SK-N-SH (cell line): ENCODE measurements around the gene SLAMF6. TPM values are rescaled to one million over a fixed set of nuclear protein-coding genes. Genes with fewer than 3 reads are reported as not detected.
"Not testable (repeated sequence)": the region's sequence is repeated elsewhere in the genome, so short reads cannot be mapped to it uniquely, and the experiment has no call there.

Source experiments
- CTCF ChIA-PET: fragments of 300-600, 350-600 bp; formaldehyde crosslinking; extraction: SDS; loops from one replicate; lab custom pipeline; 2021; lab: Yijun Ruan, JAX
- POLR2A ChIA-PET: fragments of 350-600 bp; sonication (Branson Sonifier 250); formaldehyde crosslinking; extraction: SDS; loops from one replicate; lab custom pipeline; 2020; ENCODE audit warnings: antibody characterized with exemption, inconsistent platforms; lab: Yijun Ruan, JAX
- DNase-seq: peaks from one replicate; pipeline ENCODE4 v3.0.0; 2012
- H2AFZ ChIP-seq: fragments of 200-600 bp; sonication (generic); 2 replicates; pipeline ENCODE4 v1.8.1; 2016; ENCODE audit warnings: antibody characterized with exemption, mild to moderate bottlenecking, low read depth
- H3F3A ChIP-seq: fragments of 200-600 bp; sonication (generic); replicated peaks from 2 replicates; pipeline ENCODE3; 2016; ENCODE audit warnings: antibody characterized with exemption, mild to moderate bottlenecking; ENCODE audit not compliant: insufficient read depth
- H3K27ac ChIP-seq, 2 experiments: fragments of 200-500 bp in 1 of 2; fragments of 200-600 bp in 1 of 2; sonication (Bioruptor generic) in 1 of 2; sonication (generic), shearing (Covaris generic) in 1 of 2; 2 replicates each; pipeline versions ENCODE4 v1.5.1 to v1.6.1; 2014 to 2016; ENCODE audit warnings: low read depth in 2 of 2, inconsistent platforms in 1 of 2, low read length in 1 of 2, mild to moderate bottlenecking in 1 of 2, mixed read lengths in 1 of 2
- H3K27me3 ChIP-seq: fragments of 200-600 bp; sonication (generic), shearing (Covaris generic); 2 replicates; pipeline ENCODE4 v1.6.1; 2016; ENCODE audit warnings: mixed run types; ENCODE audit not compliant: insufficient read depth
- H3K36me3 ChIP-seq, 2 experiments: fragments of 200-500 bp in 1 of 2; fragments of 200-600 bp in 1 of 2; sonication (Bioruptor generic) in 1 of 2; sonication (generic) in 1 of 2; replicated peaks in 1 of 2; 2 replicates each; pipeline versions ENCODE3 to v1.5.1; 2014 to 2016; ENCODE audit warnings: low read length in 1 of 2, mild to moderate bottlenecking in 1 of 2; ENCODE audit not compliant: insufficient read depth in 2 of 2, control insufficient read depth in 1 of 2
- H3K4me1 ChIP-seq, 2 experiments: fragments of 200-500 bp in 1 of 2; fragments of 200-600 bp in 1 of 2; sonication (Bioruptor generic) in 1 of 2; sonication (generic), shearing (Covaris generic) in 1 of 2; 2 replicates each; pipeline versions ENCODE4 v1.5.1 to v1.6.1; 2014 to 2016; ENCODE audit warnings: low read depth in 1 of 2, low read length in 1 of 2, mixed run types in 1 of 2; ENCODE audit not compliant: insufficient read depth in 2 of 2, control insufficient read depth in 1 of 2
- H3K4me2 ChIP-seq: fragments of 200-600 bp; sonication (generic), shearing (Covaris generic); 2 replicates; pipeline ENCODE4 v1.6.1; 2017; ENCODE audit warnings: mixed run types
- H3K4me3 ChIP-seq, 2 experiments: fragments of 200-500 bp in 1 of 2; fragments of 200-600 bp in 1 of 2; sonication (Bioruptor generic) in 1 of 2; sonication (generic), shearing (Covaris generic) in 1 of 2; 2 replicates each; pipeline versions ENCODE4 v1.5.1 to v1.8.1; 2014 to 2016; ENCODE audit warnings: low read depth in 2 of 2, inconsistent platforms in 1 of 2, low read length in 1 of 2, mild to moderate bottlenecking in 1 of 2, mixed read lengths in 1 of 2, moderate library complexity in 1 of 2
- H3K79me2 ChIP-seq: fragments of 200-600 bp; sonication (generic); 2 replicates; pipeline ENCODE4 v1.8.1; 2017; ENCODE audit warnings: mild to moderate bottlenecking; ENCODE audit not compliant: insufficient read depth
- H3K9ac ChIP-seq: fragments of 200-600 bp; sonication (generic); 2 replicates; pipeline ENCODE4 v1.6.1; 2017; ENCODE audit warnings: mixed run types
- H3K9me2 ChIP-seq: fragments of 200-600 bp; sonication (generic); 2 replicates; pipeline ENCODE4 v1.6.1; 2017; ENCODE audit warnings: mixed run types
- H3K9me3 ChIP-seq: fragments of 200-600 bp; sonication (generic); 2 replicates; pipeline ENCODE4 v1.6.1; 2017; ENCODE audit warnings: mixed run types, mild to moderate bottlenecking, moderate library complexity
- H4K20me1 ChIP-seq: fragments of 200-600 bp; sonication (generic); 2 replicates; pipeline ENCODE4 v1.6.1; 2017; ENCODE audit warnings: mild to moderate bottlenecking, mixed run types; ENCODE audit not compliant: insufficient read depth
- CHD2 ChIP-seq: fragments of 150-350 bp; IDR thresholded peaks from 2 replicates; pipeline ENCODE4 v1.6.1; 2018; ENCODE audit warnings: low read length; ENCODE audit not compliant: partially characterized antibody
- ELF1 ChIP-seq: IDR thresholded peaks from 2 replicates; pipeline ENCODE4 v1.4.0; 2012
- EP300 ChIP-seq, 2 experiments: IDR thresholded peaks; 2 replicates each; pipeline versions ENCODE4 v1.4.0 to v1.6.1; 2012; ENCODE audit warnings: borderline replicate concordance in 1 of 2, low read depth in 1 of 2, low read length in 1 of 2
- EZH2phosphoT487 ChIP-seq: fragments of 200-600 bp; sonication (generic); IDR thresholded peaks from 2 replicates; pipeline ENCODE4 v1.6.1; 2017; ENCODE audit warnings: low read depth, mixed run types, mild to moderate bottlenecking, antibody characterized with exemption, moderate library complexity, borderline replicate concordance
- FOXJ3 ChIP-seq: sonication (generic); formaldehyde crosslinking; IDR thresholded peaks from 2 replicates; pipeline ENCODE4 v1.5.1; 2020; ENCODE audit warnings: mild to moderate bottlenecking, missing genetic modification reagents
- FOXM1 ChIP-seq: IDR thresholded peaks from 2 replicates; pipeline ENCODE4 v1.4.0; 2012; ENCODE audit warnings: low read depth, mild to moderate bottlenecking
- GABPA ChIP-seq: IDR thresholded peaks from 2 replicates; pipeline ENCODE4 v1.4.0; 2012; ENCODE audit warnings: low read depth, mild to moderate bottlenecking
- JUND ChIP-seq: IDR thresholded peaks from 2 replicates; pipeline ENCODE4 v1.4.0; 2012
- MAX ChIP-seq: IDR thresholded peaks from 2 replicates; pipeline ENCODE4 v1.4.0; 2012; ENCODE audit warnings: low read depth
- NRF1 ChIP-seq: IDR thresholded peaks from 2 replicates; pipeline ENCODE4 v1.6.1; 2012; ENCODE audit warnings: low read depth, mild to moderate bottlenecking, low read length
- POLR2AphosphoS5 ChIP-seq: IDR thresholded peaks from 2 replicates; pipeline ENCODE4 v1.6.1; 2012; ENCODE audit warnings: low read depth, low read length
- RAD21 ChIP-seq: IDR thresholded peaks from 2 replicates; pipeline ENCODE4 v1.6.1; 2012; ENCODE audit warnings: mild to moderate bottlenecking, low read length
- RCOR1 ChIP-seq: fragments of 150-350 bp; IDR thresholded peaks from 2 replicates; pipeline ENCODE4 v1.6.1; 2017; ENCODE audit warnings: antibody characterized with exemption, low read length
- RFX5 ChIP-seq: IDR thresholded peaks from 2 replicates; pipeline ENCODE4 v1.6.1; 2012; ENCODE audit warnings: mild to moderate bottlenecking, improper control_type of control experiment, low read length
- RXRA ChIP-seq: IDR thresholded peaks from 2 replicates; pipeline ENCODE4 v1.4.0; 2012; ENCODE audit warnings: low read depth, mild to moderate bottlenecking, borderline replicate concordance
- SMC3 ChIP-seq: IDR thresholded peaks from 2 replicates; pipeline ENCODE4 v1.6.1; 2012; ENCODE audit warnings: low read depth, low read length, improper control_type of control experiment
- TAF1 ChIP-seq: IDR thresholded peaks from 2 replicates; pipeline ENCODE4 v1.6.1; 2012; ENCODE audit warnings: low read depth, mild to moderate bottlenecking, low read length, moderate library complexity, borderline replicate concordance
- TEAD4 ChIP-seq: IDR thresholded peaks from 2 replicates; pipeline ENCODE4 v1.4.0; 2012; ENCODE audit warnings: mild to moderate bottlenecking, borderline replicate concordance; ENCODE audit not compliant: insufficient read depth
- USF1 ChIP-seq: IDR thresholded peaks from 2 replicates; pipeline ENCODE4 v1.4.0; 2012; ENCODE audit warnings: low read depth, borderline replicate concordance
- YY1 ChIP-seq: IDR thresholded peaks from 2 replicates; pipeline ENCODE4 v1.4.0; 2012; ENCODE audit warnings: low read depth, mild to moderate bottlenecking
- WGBS: methylation state at CpG from one replicate; pipeline ENCODE4 v1.1.6; 2017; ENCODE audit warnings: low lambda C conversion rate; 5-methylcytosine and 5-hydroxymethylcytosine counted together
- polyA plus RNA-seq, 3 experiments: library from polyadenylated mRNA; depleted of rRNA; stranded (reverse); fragments of >200 nt; gene quantifications; 2 replicates each; pipeline ENCODE4 v1.2.3, GENCODE V29; 2012

SLAMF6 gene
- polyA plus RNA-seq, 1 of the 3 experiments (the other 2 are of a cell fraction): not detected

GRCh38 chr1:160563230-160563629 is 40.2 kb upstream of the SLAMF6 start:
- POLR2A ChIA-PET, DNase-seq: not testable (repeated sequence)

GRCh38 chr1:160562745-160563144 is 39.7 kb upstream of the SLAMF6 start:
- H3K9me2 ChIP-seq, H3K4me1 ChIP-seq, DNase-seq, CTCF ChIA-PET, POLR2A ChIA-PET, H3K79me2 ChIP-seq, H4K20me1 ChIP-seq, H2AFZ ChIP-seq, H3K4me2 ChIP-seq, H3K4me3 ChIP-seq, H3K36me3 ChIP-seq, H3K27ac ChIP-seq, H3K9ac ChIP-seq, H3F3A ChIP-seq, H3K9me3 ChIP-seq, H3K27me3 ChIP-seq: not testable (repeated sequence)
- WGBS: 1% methylated on average over 2 of the region's 2 CpGs

More at GRCh38 chr1:160563230-160563629, 40.2 kb upstream of the SLAMF6 start:
- H3K9me2 ChIP-seq, H3K4me3 ChIP-seq, H3K27me3 ChIP-seq, H3K36me3 ChIP-seq, H3K79me2 ChIP-seq, H4K20me1 ChIP-seq, H3K27ac ChIP-seq, H3K9ac ChIP-seq, H2AFZ ChIP-seq, H3F3A ChIP-seq, H3K9me3 ChIP-seq, H3K4me1 ChIP-seq, CTCF ChIA-PET, H3K4me2 ChIP-seq: not testable (repeated sequence)
- WGBS: 0% methylated on average over 1 of the region's 1 CpG

GRCh38 chr1:160560806-160561205 is 37.8 kb upstream of the SLAMF6 start:
- Histone ChIP-seq H3K36me3 (no peaks in the 10 kb centered on the region), H3F3A (no peaks in the 10 kb centered on the region), H3K4me1 (no peaks in the 10 kb centered on the region), H3K27ac (no peak overlapping the region), H3K9ac (no peak overlapping the region), H3K79me2 (no peaks in the 10 kb centered on the region), H3K4me3 (no peak overlapping the region), H2AFZ (no peak overlapping the region), H3K4me2 (no peak overlapping the region), H3K9me2 (no peaks in the 10 kb centered on the region), H4K20me1 (no peaks in the 10 kb centered on the region), H3K27me3 (no peaks in the 10 kb centered on the region), H3K9me3 (no peaks in the 10 kb centered on the region)
- ChIA-PET POLR2A (no interaction called here), CTCF (interaction anchor here (0.8 kb wide), 1 partner anchor 46 kb away, joined by 3 read pairs; no protein-coding TSS in a partner anchor)
- TF ChIP-seq GABPA (no peak), TEAD4 (no peak), YY1 (no peak), CHD2 (no peak), POLR2AphosphoS5 (no peak), NRF1 (no peak), JUND (no peak), RXRA (no peak), RAD21 (no peak), FOXJ3 (CRISPR knock-in tag) (no peak), USF1 (no peak), RCOR1 (no peak), EZH2phosphoT487 (no peak), EP300 (IDR thresholded peaks at IDR 0.05; ENCODE audit: borderline replicate concordance in 1 of 2, low read depth in 1 of 2, low read length in 1 of 2) (no peak), ELF1 (no peak), SMC3 (no peak), MAX (no peak), TAF1 (no peak), RFX5 (no peak), FOXM1 (no peak)
- no peak for DNase-seq
